ENCODE data around the gene ODAD2. TPM values are rescaled to one million over a fixed set of nuclear protein-coding genes. Genes with fewer than 3 reads are reported as not detected.
"Not testable (repeated sequence)": the region's sequence is repeated elsewhere in the genome, so short reads cannot be mapped to it uniquely, and the experiment has no call there.

Gene ODAD2
- total RNA-seq, 1 donor, result 0.72 TPM

GRCh38 chr10:27911011-27911410 lies 87.9 kb downstream of the ODAD2 start:
- H3K27ac ChIP-seq (ENCODE audit: low read depth, low read length), result no peak overlapping the region
- DNase-seq (ENCODE audit: insufficient read length, low spot score, missing footprints), result no peak

GRCh38 chr10:27908231-27908630 lies 90.6 kb downstream of the ODAD2 start:
- TF ChIP-seq CTCF (IDR thresholded peaks at IDR 0.05; ENCODE audit: extremely low read depth, low read depth, low read length), result no peak
- no peak overlapping the region for H3K27ac ChIP-seq (ENCODE audit: low read depth, low read length)
- H2AFZ ChIP-seq (ENCODE audit: low read length), result no peak overlapping the region
- no peaks in the 10 kb centered on the region for H4K20me1 ChIP-seq (ENCODE audit: insufficient read depth, low read length)
- H3K79me2 ChIP-seq (ENCODE audit: insufficient read depth, low read length), result no peaks in the 10 kb centered on the region
- DNase-seq (ENCODE audit: insufficient read length, low spot score, missing footprints), result no peak
- H3K4me2 ChIP-seq (ENCODE audit: insufficient read depth, low read length), result no peak overlapping the region
- H3K4me3 ChIP-seq (ENCODE audit: insufficient read depth, low read length), result no peak overlapping the region
- no peaks in the 10 kb centered on the region for H3K4me1 ChIP-seq (ENCODE audit: insufficient read depth, low read length)
- no peaks in the 10 kb centered on the region for H3K36me3 ChIP-seq (ENCODE audit: insufficient read depth, low read length)
- H3K9me3 ChIP-seq (ENCODE audit: low read depth, low read length), result no peaks in the 10 kb centered on the region
- H3K27me3 ChIP-seq (ENCODE audit: insufficient read depth, low read length), result no peaks in the 10 kb centered on the region

More at GRCh38 chr10:27911011-27911410, 87.9 kb downstream of the ODAD2 start:
- H4K20me1 ChIP-seq (ENCODE audit: insufficient read depth, low read length), result no peaks in the 10 kb centered on the region
- H3K9me3 ChIP-seq (ENCODE audit: low read depth, low read length), result no peaks in the 10 kb centered on the region
- H3K4me3 ChIP-seq (ENCODE audit: insufficient read depth, low read length), result no peak overlapping the region
- TF ChIP-seq CTCF (IDR thresholded peaks at IDR 0.05; ENCODE audit: extremely low read depth, low read depth, low read length), result no peak
- H3K36me3 ChIP-seq (ENCODE audit: insufficient read depth, low read length), result no peaks in the 10 kb centered on the region
- H3K27me3 ChIP-seq (ENCODE audit: insufficient read depth, low read length), result no peaks in the 10 kb centered on the region
- H3K79me2 ChIP-seq (ENCODE audit: insufficient read depth, low read length), result no peaks in the 10 kb centered on the region
- H3K4me2 ChIP-seq (ENCODE audit: insufficient read depth, low read length), result no peak overlapping the region
- no peaks in the 10 kb centered on the region for H3K4me1 ChIP-seq (ENCODE audit: insufficient read depth, low read length)
- no peak overlapping the region for H2AFZ ChIP-seq (ENCODE audit: low read length)

GRCh38 chr10:27899485-27899884 lies 99.4 kb downstream of the ODAD2 start:
- H3K36me3 ChIP-seq (ENCODE audit: insufficient read depth, low read length); H3K27ac ChIP-seq (ENCODE audit: low read depth, low read length); H3K4me3 ChIP-seq (ENCODE audit: insufficient read depth, low read length); H3K27me3 ChIP-seq (ENCODE audit: insufficient read depth, low read length); H2AFZ ChIP-seq (ENCODE audit: low read length); DNase-seq (ENCODE audit: insufficient read length, low spot score, missing footprints); H3K4me2 ChIP-seq (ENCODE audit: insufficient read depth, low read length); H4K20me1 ChIP-seq (ENCODE audit: insufficient read depth, low read length); H3K79me2 ChIP-seq (ENCODE audit: insufficient read depth, low read length); H3K4me1 ChIP-seq (ENCODE audit: insufficient read depth, low read length); H3K9me3 ChIP-seq (ENCODE audit: low read depth, low read length): not testable (repeated sequence)

GRCh38 chr10:27899058-27899457 lies 99.8 kb downstream of the ODAD2 start:
- no peak overlapping the region for H3K4me2 ChIP-seq (ENCODE audit: insufficient read depth, low read length)
- no peak for DNase-seq (ENCODE audit: insufficient read length, low spot score, missing footprints)
- no peak overlapping the region for H2AFZ ChIP-seq (ENCODE audit: low read length)
- H3K4me1 ChIP-seq (ENCODE audit: insufficient read depth, low read length), result no peaks in the 10 kb centered on the region
- no peaks in the 10 kb centered on the region for H3K36me3 ChIP-seq (ENCODE audit: insufficient read depth, low read length)
- no peak overlapping the region for H3K4me3 ChIP-seq (ENCODE audit: insufficient read depth, low read length)
- no peak for TF ChIP-seq CTCF (IDR thresholded peaks at IDR 0.05; ENCODE audit: extremely low read depth, low read depth, low read length)
- H3K9me3 ChIP-seq (ENCODE audit: low read depth, low read length), result no peaks in the 10 kb centered on the region
- H3K79me2 ChIP-seq (ENCODE audit: insufficient read depth, low read length), result no peaks in the 10 kb centered on the region
- H3K27me3 ChIP-seq (ENCODE audit: insufficient read depth, low read length), result no peaks in the 10 kb centered on the region
- no peak overlapping the region for H3K27ac ChIP-seq (ENCODE audit: low read depth, low read length)
- H4K20me1 ChIP-seq (ENCODE audit: insufficient read depth, low read length), result no peaks in the 10 kb centered on the region
